NAMALWA (cell line): ENCODE measurements around the gene PTH1R.

Experiments used
- DNase-seq: peaks from one replicate; pipeline ENCODE4 v3.0.0-alpha.2; 2015; ENCODE audit warnings: low spot score

PTH1R gene

GRCh38 chr3:46947546-46947901, 70.0 kb downstream of the PTH1R start:
- DNase-seq = no peak

GRCh38 chr3:46947981-46948791, 70.7 kb downstream of the PTH1R start:
- no peak for DNase-seq

GRCh38 chr3:46948830-46949671, 71.5 kb downstream of the PTH1R start:
- DNase-seq = no peak

- no peak for DNase-seq
These were observed 72.7 kb downstream of the PTH1R start for GRCh38 chr3:46950177-46950576.

- DNase-seq = no peak
These were observed 73.2 kb downstream of the PTH1R start for GRCh38 chr3:46950650-46951241.

- DNase-seq = no peak
These were observed 75.3 kb downstream of the PTH1R start for GRCh38 chr3:46952813-46953212.
